ENCODE results near the gene ECT2L. TPM values are rescaled to one million over a fixed set of nuclear protein-coding genes. Genes with fewer than 3 reads are reported as not detected.

Gene ECT2L
- total and polyA plus RNA-seq, 2 of the 13 experiments (the other 11 are each of a cell fraction or from before 2014, with no cell fraction given), result 0.12 TPM; not detected in 1

DNA sequence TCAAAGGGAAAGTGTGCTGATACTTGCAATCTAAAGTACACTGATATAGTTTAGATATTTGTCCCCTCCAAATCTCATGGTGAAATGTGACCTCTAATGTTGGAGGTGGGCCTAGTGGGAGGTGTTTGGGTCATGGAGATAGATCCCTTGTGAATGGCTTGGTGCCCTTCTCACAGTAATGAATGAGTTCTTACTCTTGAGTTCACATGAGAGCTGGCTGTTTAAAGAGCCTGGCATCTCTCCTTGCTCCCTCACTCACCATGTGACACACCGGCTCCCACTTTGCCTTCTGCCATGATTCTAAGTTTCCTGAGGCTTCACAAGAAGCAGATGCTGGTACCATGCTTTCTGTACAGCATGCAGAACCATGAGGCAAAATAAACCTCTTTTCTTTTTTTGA is 114.1 kb downstream of the ECT2L start:
- ATAC-seq (no peak), FAIRE-seq (no peak), DNase-seq (ENCODE audit: low spot score) (no peak)
- Histone ChIP-seq H3K9me3 (ENCODE audit: low read length) (no peaks in the 10 kb centered on the region), H3K27ac (ENCODE audit: extremely low read length, insufficient read depth, low read length) (no peak overlapping the region), H2AFZ (ENCODE audit: low read length) (no peak overlapping the region), H3K36me3 (replicated peaks in 1 of 2; ENCODE audit: control insufficient read depth in 1 of 2, insufficient read depth in 2 of 2, low read length in 2 of 2) (peaks cover 12 to 63% of the 10 kb centered on the region in 2 experiments; a peak in 4 of 5 replicates), H3K9ac (ENCODE audit: insufficient read depth, low read depth, low read length) (no peak overlapping the region), H3K4me2 (ENCODE audit: low read depth, low read length) (no peak overlapping the region), H3K27me3 (ENCODE audit: control insufficient read depth in 1 of 2, insufficient read depth in 2 of 2, low read length in 2 of 2) (no peaks in the 10 kb centered on the region), H3K4me1 (ENCODE audit: insufficient read depth, low read length) (no peaks in the 10 kb centered on the region), H4K20me1 (ENCODE audit: insufficient read depth, low read length) (no peaks in the 10 kb centered on the region), H3K4me3 (replicated peaks in 1 of 3; ENCODE audit: insufficient read depth in 1 of 3, low read depth in 2 of 3, low read length in 3 of 3) (no peak overlapping the region), H3K79me2 (ENCODE audit: insufficient read depth, low read length) (no peaks in the 10 kb centered on the region)
- BruUV-seq (replicated peaks), result no TSS peak
- no peak for TF ChIP-seq KAT8 (CRISPR knock-in tag; IDR thresholded peaks at IDR 0.05)
- no peak for TF ChIP-seq CHCHD3 (CRISPR knock-in tag; IDR thresholded peaks at IDR 0.05)
- no peak for TF ChIP-seq HHEX (CRISPR knock-in tag; IDR thresholded peaks at IDR 0.05)
- in situ Hi-C loops (cut with HindIII; ENCODE audit: extremely low pct_ligation_motif_present, low pct_unique_long_range_greater_than_20kb) (no loop called here), intact Hi-C loops (cut with micrococcal nuclease; ENCODE audit: unreplicated experiment) (no loop called here)
- POLR2A ChIA-PET, result no interaction called here
- WGBS (ENCODE audit: low lambda C conversion rate), result 94% methylated on average over 1 of the region's 1 CpG
- CTCF ChIA-PET (ENCODE audit: low intra/inter-chr PET ratio, low total read pairs), result no interaction called here

DNA sequence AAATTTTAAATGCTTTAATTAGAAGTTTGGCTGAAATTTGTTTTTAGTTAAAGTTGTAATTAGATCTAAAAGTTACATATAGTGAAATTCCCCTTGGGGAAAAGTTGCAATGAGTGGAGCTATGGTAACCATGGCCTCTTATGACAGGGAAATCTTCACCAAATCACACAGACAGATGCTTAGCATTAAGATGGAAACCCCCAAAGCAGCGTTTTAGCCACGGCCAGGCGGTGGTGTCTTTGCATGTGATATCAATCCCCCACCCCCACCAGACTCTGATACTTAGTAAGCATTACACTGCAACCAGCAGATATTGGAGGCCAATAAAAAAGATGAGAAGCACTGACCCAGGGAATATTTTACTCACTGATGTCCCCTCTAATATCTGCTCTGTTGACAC is 116.4 kb downstream of the ECT2L start:
- DNase-seq (ENCODE audit: low spot score), result no peak
- POLR2A ChIA-PET, result no interaction called here
- FAIRE-seq, result no peak

More for the DNA sequence above, 116.4 kb downstream of the ECT2L start:
- no peak for ATAC-seq
- no peaks in the 10 kb centered on the region for H3K4me1 ChIP-seq (ENCODE audit: insufficient read depth, low read length)
- TF ChIP-seq ZBTB20 (CRISPR knock-in tag; IDR thresholded peaks at IDR 0.05; ENCODE audit: borderline replicate concordance, low read depth), result no peak
- TF ChIP-seq ZIK1 (CRISPR knock-in tag; IDR thresholded peaks at IDR 0.05; ENCODE audit: borderline replicate concordance, low read depth), result no peak
- no peak for TF ChIP-seq TSC22D2 (CRISPR knock-in tag; IDR thresholded peaks at IDR 0.05; ENCODE audit: borderline replicate concordance)
- no peak for TF ChIP-seq ZC3H13 (CRISPR knock-in tag; IDR thresholded peaks at IDR 0.05)
- no peak for TF ChIP-seq ZNF546 (CRISPR knock-in tag; conservative IDR thresholded peaks at IDR 0.05)
- no peak for TF ChIP-seq ZNF850 (CRISPR knock-in tag; conservative IDR thresholded peaks at IDR 0.05)
- WGBS (ENCODE audit: low lambda C conversion rate), result 100% methylated on average over 3 of the region's 3 CpGs
- no peak overlapping the region for H3K27ac ChIP-seq (ENCODE audit: extremely low read length, insufficient read depth, low read length)
- no peak overlapping the region for H3K4me3 ChIP-seq (replicated peaks in 1 of 3; ENCODE audit: insufficient read depth in 1 of 3, low read depth in 2 of 3, low read length in 3 of 3)
- no peaks in the 10 kb centered on the region for H3K9me3 ChIP-seq (ENCODE audit: low read length)
- H4K20me1 ChIP-seq (ENCODE audit: insufficient read depth, low read length), result no peaks in the 10 kb centered on the region
- no peak overlapping the region for H3K4me2 ChIP-seq (ENCODE audit: low read depth, low read length)
- in situ Hi-C loops (cut with HindIII; ENCODE audit: extremely low pct_ligation_motif_present, low pct_unique_long_range_greater_than_20kb) (no loop called here), intact Hi-C loops (cut with micrococcal nuclease; ENCODE audit: unreplicated experiment) (no loop called here)
- no peaks in the 10 kb centered on the region for H3K27me3 ChIP-seq (ENCODE audit: control insufficient read depth in 1 of 2, insufficient read depth in 2 of 2, low read length in 2 of 2)
- peaks cover 10 to 60% of the 10 kb centered on the region in 2 experiments for H3K36me3 ChIP-seq (replicated peaks in 1 of 2; ENCODE audit: control insufficient read depth in 1 of 2, insufficient read depth in 2 of 2, low read length in 2 of 2)
- BruUV-seq (replicated peaks), result no TSS peak
- CTCF ChIA-PET (ENCODE audit: low intra/inter-chr PET ratio, low total read pairs), result no interaction called here
- H3K79me2 ChIP-seq (ENCODE audit: insufficient read depth, low read length), result no peaks in the 10 kb centered on the region
- no peak overlapping the region for H2AFZ ChIP-seq (ENCODE audit: low read length)
- H3K9ac ChIP-seq (ENCODE audit: insufficient read depth, low read depth, low read length), result no peak overlapping the region
